HG03066 (cell line): ENCODE measurements around the gene TNS1.
"Not testable (repeated sequence)": the region's sequence is repeated elsewhere in the genome, so short reads cannot be mapped to it uniquely, and the experiment has no call there.

ENCODE experiments used
- ATAC-seq: cut with Tn5 transposase; IDR thresholded peaks from one replicate; pipeline ENCODE4 v1.9.1; 2021; ENCODE audit warnings: low read depth; ENCODE audit not compliant: unreplicated experiment

TNS1 gene

GRCh38 chr2:217822296-217823252 is 180.2 kb downstream of the TNS1 start:
- ATAC-seq: no peak

- no peak for ATAC-seq
These were observed 181.2 kb downstream of the TNS1 start for GRCh38 chr2:217821536-217822147.

DNA sequence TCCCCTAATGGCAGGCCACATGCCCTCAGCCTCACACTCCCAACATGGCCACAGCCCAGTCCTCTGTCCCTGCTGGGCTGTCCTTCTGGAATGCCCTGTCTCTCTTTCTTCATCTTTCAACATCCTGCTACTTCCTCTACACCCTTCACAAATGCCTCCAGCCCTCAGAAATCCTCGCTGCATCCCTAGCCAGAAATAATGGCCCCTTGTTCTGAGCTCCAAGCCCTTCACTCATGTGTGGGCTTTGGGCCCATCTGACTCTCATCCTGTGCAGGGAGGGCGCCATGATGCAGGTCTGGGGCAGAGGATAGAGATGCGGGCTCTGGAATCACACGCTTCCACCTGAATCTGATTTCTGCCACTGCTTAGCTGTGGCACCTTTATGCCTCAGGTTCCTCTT is 181.9 kb downstream of the TNS1 start:
- ATAC-seq: no peak

DNA sequence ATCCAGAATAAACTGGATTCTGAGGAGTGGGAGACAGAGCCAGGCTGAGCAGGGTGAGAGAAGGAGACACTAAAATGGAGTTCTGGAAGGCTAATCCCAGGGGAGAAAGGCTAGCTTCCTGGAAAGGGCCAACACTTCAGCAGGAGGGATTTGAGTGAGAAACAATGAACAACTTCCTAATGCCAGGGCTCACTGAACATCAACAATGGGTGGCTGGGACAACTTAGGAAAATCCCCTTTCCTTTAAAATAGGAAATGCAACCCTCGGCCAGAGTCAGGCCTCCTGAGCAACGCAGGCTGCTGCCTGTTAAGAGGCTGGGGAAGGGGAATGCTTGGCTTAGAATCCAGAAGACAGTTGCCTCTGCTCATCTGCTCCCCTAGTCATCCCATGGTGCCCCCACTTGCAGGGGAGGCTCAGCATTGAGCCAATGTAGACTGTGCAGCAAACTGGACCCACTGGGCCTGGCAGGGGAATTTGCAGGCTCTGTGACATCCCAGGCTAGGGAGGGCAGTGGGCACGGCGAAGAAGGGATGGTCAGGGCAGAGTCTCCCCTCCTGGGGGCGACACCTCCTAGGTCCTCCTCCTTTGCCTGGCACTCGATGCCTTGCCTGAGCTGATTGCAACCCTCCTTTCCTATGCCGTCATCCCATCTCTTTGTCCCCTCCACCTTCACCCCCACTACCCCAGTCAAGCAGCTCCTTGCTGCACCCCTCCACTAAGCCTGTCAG is 182.5 kb downstream of the TNS1 start:
- no peak for ATAC-seq

DNA sequence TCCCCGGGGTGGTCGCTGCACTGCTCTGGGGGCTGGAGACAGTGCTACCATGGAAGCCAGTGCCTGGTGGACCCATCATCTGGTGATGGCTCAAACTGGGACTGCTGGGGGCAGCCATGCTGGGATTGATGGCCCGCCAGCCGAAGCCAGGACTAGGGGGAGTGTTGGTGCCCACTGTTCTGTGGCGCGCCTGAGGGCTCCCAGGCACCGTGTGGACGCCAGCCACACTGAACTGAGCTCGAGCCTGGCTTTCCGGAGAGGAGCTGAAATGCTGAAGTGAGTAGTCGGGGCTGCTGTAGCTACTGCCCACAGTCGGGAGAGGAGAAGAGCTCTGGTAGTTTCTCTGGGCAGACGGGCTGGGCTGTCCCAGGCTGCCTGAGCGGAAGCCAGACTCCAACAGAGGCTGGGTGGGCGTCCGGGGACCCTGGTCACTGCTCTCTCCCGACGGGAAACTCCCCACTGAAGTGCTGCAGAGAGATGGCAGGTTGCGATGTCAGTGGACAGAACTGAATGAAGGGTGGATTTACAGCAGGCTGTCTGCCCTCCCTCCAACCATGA is 184.4 kb downstream of the TNS1 start:
- no peak for ATAC-seq

GRCh38 chr2:217817466-217818292 is 185.1 kb downstream of the TNS1 start:
- no peak for ATAC-seq

DNA sequence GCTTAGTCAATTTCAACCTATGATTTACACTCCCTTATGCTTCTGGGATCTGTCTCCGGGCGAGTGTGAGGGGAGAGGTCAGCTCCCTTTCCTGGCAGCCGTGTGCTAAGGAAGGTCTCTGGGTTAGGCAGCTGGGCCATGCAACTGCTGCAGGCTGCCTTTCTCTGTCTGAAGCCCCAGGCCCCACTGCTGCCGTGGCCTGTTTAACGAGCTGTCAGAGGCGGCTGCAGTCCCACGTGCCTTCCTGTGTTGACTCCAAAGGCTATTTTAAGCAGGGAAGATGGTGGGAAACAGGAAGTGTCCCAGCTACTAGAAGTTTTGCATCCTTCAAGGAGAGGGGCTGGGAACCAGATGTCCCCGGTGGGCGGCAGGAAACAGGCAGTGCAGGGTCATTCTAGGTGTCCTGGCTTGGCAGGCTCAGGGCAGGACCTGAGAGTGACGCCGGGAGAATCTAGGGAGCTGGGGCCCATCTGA is 186.4 kb downstream of the TNS1 start:
- no peak for ATAC-seq

GRCh38 chr2:217813828-217814227 is 189.0 kb downstream of the TNS1 start:
- ATAC-seq: no peak

- no peak for ATAC-seq
These were observed 190.6 kb downstream of the TNS1 start for GRCh38 chr2:217812170-217812569.

- no peak for ATAC-seq
These were observed 192.5 kb downstream of the TNS1 start for GRCh38 chr2:217810260-217810659.

- no peak for ATAC-seq
These were observed 193.1 kb downstream of the TNS1 start for GRCh38 chr2:217809736-217810135.

DNA sequence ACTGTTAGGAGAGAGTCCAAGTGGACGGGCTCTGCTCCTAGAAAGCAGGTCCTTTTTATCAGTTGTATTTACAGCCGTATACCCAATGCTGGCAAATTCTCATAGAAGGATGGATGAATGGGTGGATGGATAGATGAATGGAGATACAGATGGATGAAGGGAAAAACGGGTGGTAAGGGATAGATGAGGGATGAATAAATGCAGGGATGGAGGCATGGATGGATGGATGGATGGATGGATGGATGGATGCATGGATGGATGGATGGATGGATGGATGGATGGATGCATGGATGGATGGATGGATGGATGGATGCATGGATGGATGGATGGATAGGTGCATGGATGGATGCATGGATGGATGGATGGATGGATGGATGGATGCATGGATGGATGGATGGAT is 193.8 kb downstream of the TNS1 start:
- ATAC-seq: not testable (repeated sequence)

- no peak for ATAC-seq
These were observed 194.5 kb downstream of the TNS1 start for GRCh38 chr2:217808326-217808725.

GRCh38 chr2:217807753-217808152 is 195.0 kb downstream of the TNS1 start:
- ATAC-seq: no peak

DNA sequence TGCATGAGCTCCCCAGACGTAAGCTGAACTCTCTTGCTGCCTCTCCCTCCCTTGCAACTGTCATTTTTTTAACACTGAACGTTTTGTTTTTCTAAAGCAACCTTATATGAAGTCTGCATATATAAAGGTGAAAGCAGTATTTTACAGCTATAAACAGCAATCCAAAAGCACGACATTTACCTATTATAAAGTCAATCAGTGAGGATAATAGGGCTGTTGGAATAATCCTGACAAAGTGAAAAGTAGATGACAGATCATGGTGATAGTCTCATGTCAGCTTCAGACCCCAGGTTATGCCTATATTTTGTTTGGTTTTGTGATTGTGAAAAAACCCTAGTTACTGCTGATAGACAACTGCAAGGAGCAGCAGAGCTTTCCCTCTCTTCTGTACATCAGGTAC is 195.8 kb downstream of the TNS1 start:
- no peak for ATAC-seq

DNA sequence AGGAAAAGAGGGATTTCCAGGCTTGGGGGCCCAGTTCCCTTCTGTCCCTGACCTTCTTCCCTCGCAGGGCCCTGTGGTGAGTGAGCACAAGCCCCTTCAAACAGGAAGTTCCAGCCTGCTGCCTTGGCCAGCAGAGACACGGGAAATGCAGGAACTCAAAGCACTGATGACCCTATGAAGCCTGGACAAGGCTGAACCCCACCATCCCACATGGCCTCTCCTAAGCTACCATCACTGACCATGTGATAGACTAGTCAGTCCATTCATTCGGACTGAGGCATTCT is 196.4 kb downstream of the TNS1 start:
- no peak for ATAC-seq

- ATAC-seq: no peak
These were observed 196.9 kb downstream of the TNS1 start for GRCh38 chr2:217805668-217806481.

- no peak for ATAC-seq
These were observed 197.8 kb downstream of the TNS1 start for GRCh38 chr2:217804791-217805667.
